OCI-LY7 (cell line): Measurements from ENCODE around the gene BAK1.

Source experiments
- CTCF ChIP-seq: fragments of 200-600 bp; sonication (generic); conservative IDR thresholded peaks from 2 replicates; pipeline ENCODE4 v1.5.1; 2014; ENCODE audit warnings: mild to moderate bottlenecking, antibody characterized with exemption, low read length, moderate library complexity, mixed read lengths
- EZH2phosphoT487 ChIP-seq: fragments of 200-600 bp; sonication (generic); IDR thresholded peaks from 2 replicates; pipeline ENCODE4 v1.6.1; 2018; ENCODE audit warnings: low read depth, borderline replicate concordance, mild to moderate bottlenecking, mixed run types, antibody characterized with exemption, low read length, moderate library complexity, mixed read lengths

DNA sequence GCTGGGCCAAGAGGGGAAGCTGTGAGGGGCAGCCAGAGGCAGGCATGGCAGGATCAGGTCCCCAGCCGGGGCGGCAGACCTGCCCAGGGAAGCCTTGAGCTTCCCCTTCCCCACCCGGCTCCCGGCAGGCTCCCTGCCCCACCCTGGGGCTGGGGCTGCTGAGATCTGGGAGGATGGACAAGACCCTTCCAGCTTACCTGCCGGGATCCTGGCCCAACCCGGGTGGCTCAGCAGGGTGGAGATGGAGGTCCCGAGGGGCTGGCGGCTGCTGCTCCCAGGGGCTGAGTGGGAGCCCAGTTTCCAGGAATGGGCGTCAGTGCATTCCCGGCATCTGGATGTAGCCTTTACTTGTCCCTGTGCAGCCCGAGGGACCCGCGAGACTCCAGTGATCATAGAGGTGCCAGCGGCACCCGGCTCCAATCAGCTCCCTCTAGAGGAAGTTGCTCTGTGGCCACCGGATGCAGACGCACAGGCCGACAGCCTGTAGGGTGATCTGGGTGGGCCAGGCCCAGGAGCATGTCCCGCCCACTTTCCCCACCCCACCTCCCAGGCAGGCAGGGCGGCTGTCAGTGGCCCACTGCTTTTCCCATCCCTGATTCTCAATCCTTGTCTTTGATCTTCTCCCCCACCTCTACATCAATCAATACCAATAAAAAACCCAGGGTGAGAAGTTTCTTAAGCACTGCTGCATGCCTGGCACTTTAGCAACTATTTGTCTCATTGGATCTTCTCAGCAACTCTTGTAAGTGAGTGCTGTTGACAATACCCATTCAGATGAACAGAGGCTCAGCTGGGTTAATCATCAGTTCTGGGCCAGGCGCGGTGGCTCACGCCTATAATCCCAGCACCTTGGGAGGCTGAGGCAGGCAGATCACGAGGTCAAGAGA is at the start of gene BAK1:
- TF ChIP-seq EZH2phosphoT487 (no peak), CTCF (peak; percentile 62)
